Smooth muscle cell (in vitro differentiated cells): Measurements from ENCODE around the gene WFDC8. TPM values are rescaled to one million over a fixed set of nuclear protein-coding genes. Genes with fewer than 3 reads are reported as not detected.

Experiments used
- DNase-seq: peaks from one replicate; lab custom pipeline; 2025; ENCODE audit not compliant: unreplicated experiment; lab: John Stamatoyannopoulos, UW
- H2AFZ ChIP-seq: fragments of 200-600 bp; sonication (generic); 2 replicates; pipeline ENCODE4 v1.6.0; 2016; ENCODE audit warnings: antibody characterized with exemption, low read depth, mild to moderate bottlenecking
- H3F3A ChIP-seq: fragments of 200-600 bp; sonication (generic); 2 replicates; pipeline ENCODE4 v1.6.0; 2017; ENCODE audit warnings: antibody characterized with exemption, low read depth
- H3K27ac ChIP-seq: fragments of 200-600 bp; sonication (generic); 2 replicates; pipeline ENCODE4 v1.5.1; 2016; ENCODE audit warnings: low read depth, mild to moderate bottlenecking
- H3K27me3 ChIP-seq: fragments of 200-600 bp; sonication (generic); 2 replicates; pipeline ENCODE4 v1.6.1; 2016; ENCODE audit warnings: low read depth, mild to moderate bottlenecking
- H3K36me3 ChIP-seq: fragments of 200-600 bp; sonication (generic); 2 replicates; pipeline ENCODE4 v1.5.1; 2016; ENCODE audit warnings: low read depth
- H3K4me1 ChIP-seq: fragments of 200-600 bp; sonication (generic); 2 replicates; pipeline ENCODE4 v1.5.1; 2016; ENCODE audit warnings: low read depth
- H3K4me2 ChIP-seq: fragments of 200-600 bp; sonication (generic); 2 replicates; pipeline ENCODE4 v1.6.0; 2016; ENCODE audit warnings: mild to moderate bottlenecking
- H3K4me3 ChIP-seq: fragments of 200-600 bp; sonication (generic); 2 replicates; pipeline ENCODE4 v1.5.1; 2016; ENCODE audit warnings: mild to moderate bottlenecking
- H3K79me2 ChIP-seq: fragments of 200-600 bp; sonication (generic); 2 replicates; pipeline ENCODE4 v1.6.0; 2016; ENCODE audit warnings: low read depth, mild to moderate bottlenecking
- H3K9ac ChIP-seq: fragments of 200-600 bp; sonication (generic); 2 replicates; pipeline ENCODE4 v1.6.0; 2016; ENCODE audit warnings: low read depth
- H3K9me3 ChIP-seq: fragments of 200-600 bp; sonication (generic); replicated peaks from 2 replicates; pipeline ENCODE4 v1.5.1; 2016; ENCODE audit warnings: low read depth
- H4K20me1 ChIP-seq: fragments of 200-600 bp; sonication (generic); 2 replicates; pipeline ENCODE4 v1.6.0; 2016; ENCODE audit warnings: low read depth
- WGBS: methylation state at CpG from one replicate; pipeline ENCODE4 v1.1.7; 2016; ENCODE audit warnings: low lambda C conversion rate; 5-methylcytosine and 5-hydroxymethylcytosine counted together
- polyA plus RNA-seq: library from polyadenylated mRNA; unstranded; fragments of >200 nt; fragmentation: Nextera tagmentation; extraction: Ambion mirVana; gene quantifications from 2 replicates; pipeline ENCODE4 v1.2.1, GENCODE V29; 2016
- total RNA-seq: library from RNA; depleted of rRNA; stranded (reverse); fragments of >200 nt; gene quantifications from 2 replicates; pipeline ENCODE4 v1.2.3, GENCODE V29; 2014
- TF ChIP-seq, protein P1 (sequence below): fragments of 200-600 bp; sonication (generic); IDR thresholded peaks from 2 replicates; pipeline ENCODE4 v1.5.1; 2017; ENCODE audit warnings: borderline replicate concordance, mild to moderate bottlenecking, antibody characterized with exemption; ENCODE audit not compliant: insufficient read depth, poor library complexity, severe bottlenecking

The WFDC8 gene
- total and polyA plus RNA-seq, 2 experiments from 2014 or later: not detected

DNA sequence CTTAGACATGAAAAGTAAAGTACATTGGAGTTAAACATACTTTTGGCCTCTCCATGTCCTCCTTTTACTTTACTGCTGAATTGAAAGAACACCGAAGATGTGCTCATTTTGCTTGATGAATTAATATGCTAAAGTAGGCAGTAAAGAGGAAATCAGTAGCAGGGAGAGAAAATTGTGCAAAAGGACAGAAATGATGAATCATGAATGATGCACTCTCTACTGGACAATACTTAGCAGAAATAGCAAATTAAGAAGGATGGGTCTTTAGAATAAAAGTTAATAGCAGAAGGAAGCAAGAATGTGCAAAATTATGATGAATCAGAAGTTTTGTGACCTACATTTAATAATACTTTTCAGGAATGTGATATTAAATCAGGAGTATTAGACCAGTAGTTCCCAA is 55.3 kb downstream of the WFDC8 start:
- Histone ChIP-seq H4K20me1 (no peaks in the 10 kb centered on the region), H3K79me2 (no peaks in the 10 kb centered on the region), H3F3A (no peaks in the 10 kb centered on the region), H3K4me1 (no peaks in the 10 kb centered on the region), H3K4me3 (no peak overlapping the region), H3K36me3 (no peaks in the 10 kb centered on the region), H3K27ac (no peak overlapping the region), H3K9me3 (no peaks in the 10 kb centered on the region), H3K9ac (no peak overlapping the region), H3K27me3 (peaks cover 17% of the 10 kb centered on the region), H3K4me2 (no peak overlapping the region), H2AFZ (no peak overlapping the region)
- no peak for DNase-seq
- TF ChIP-seq, protein P1, sequence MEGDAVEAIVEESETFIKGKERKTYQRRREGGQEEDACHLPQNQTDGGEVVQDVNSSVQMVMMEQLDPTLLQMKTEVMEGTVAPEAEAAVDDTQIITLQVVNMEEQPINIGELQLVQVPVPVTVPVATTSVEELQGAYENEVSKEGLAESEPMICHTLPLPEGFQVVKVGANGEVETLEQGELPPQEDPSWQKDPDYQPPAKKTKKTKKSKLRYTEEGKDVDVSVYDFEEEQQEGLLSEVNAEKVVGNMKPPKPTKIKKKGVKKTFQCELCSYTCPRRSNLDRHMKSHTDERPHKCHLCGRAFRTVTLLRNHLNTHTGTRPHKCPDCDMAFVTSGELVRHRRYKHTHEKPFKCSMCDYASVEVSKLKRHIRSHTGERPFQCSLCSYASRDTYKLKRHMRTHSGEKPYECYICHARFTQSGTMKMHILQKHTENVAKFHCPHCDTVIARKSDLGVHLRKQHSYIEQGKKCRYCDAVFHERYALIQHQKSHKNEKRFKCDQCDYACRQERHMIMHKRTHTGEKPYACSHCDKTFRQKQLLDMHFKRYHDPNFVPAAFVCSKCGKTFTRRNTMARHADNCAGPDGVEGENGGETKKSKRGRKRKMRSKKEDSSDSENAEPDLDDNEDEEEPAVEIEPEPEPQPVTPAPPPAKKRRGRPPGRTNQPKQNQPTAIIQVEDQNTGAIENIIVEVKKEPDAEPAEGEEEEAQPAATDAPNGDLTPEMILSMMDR: no peak
- WGBS: 85% methylated on average over 1 of the region's 1 CpG

DNA sequence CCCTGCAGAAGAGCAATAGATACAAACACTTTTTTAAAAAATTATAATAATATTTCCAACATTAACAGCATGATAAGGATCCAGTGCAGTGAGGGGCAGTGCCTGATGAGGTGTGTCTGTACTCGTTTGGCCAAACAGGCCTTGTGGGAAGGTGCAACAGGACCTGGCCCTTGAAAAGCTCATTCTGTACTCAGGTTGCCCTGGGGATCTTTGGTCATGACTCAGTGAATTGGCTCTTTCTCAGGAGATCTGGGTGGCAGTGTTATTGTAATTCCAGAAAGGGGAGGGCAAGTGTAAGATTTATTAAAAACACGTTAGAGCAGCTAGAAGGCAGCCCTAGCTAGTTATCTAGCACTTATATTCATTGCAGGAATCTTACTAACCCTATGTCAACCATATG is 60.8 kb downstream of the WFDC8 start:
- H3K9me3 ChIP-seq: no peaks in the 10 kb centered on the region
- TF ChIP-seq, protein P1: no peak
- no peak overlapping the region for H3K9ac ChIP-seq
- no peaks in the 10 kb centered on the region for H3K79me2 ChIP-seq
- H3K36me3 ChIP-seq: no peaks in the 10 kb centered on the region
- H3F3A ChIP-seq: no peaks in the 10 kb centered on the region
- H3K4me1 ChIP-seq: no peaks in the 10 kb centered on the region
- peaks cover 14% of the 10 kb centered on the region for H3K27me3 ChIP-seq
- H3K4me3 ChIP-seq: no peak overlapping the region
- no peak overlapping the region for H3K27ac ChIP-seq
- no peak overlapping the region for H2AFZ ChIP-seq
- no peaks in the 10 kb centered on the region for H4K20me1 ChIP-seq
- 64% methylated on average over 2 of the region's 2 CpGs for WGBS
- DNase-seq: no peak
- no peak overlapping the region for H3K4me2 ChIP-seq

DNA sequence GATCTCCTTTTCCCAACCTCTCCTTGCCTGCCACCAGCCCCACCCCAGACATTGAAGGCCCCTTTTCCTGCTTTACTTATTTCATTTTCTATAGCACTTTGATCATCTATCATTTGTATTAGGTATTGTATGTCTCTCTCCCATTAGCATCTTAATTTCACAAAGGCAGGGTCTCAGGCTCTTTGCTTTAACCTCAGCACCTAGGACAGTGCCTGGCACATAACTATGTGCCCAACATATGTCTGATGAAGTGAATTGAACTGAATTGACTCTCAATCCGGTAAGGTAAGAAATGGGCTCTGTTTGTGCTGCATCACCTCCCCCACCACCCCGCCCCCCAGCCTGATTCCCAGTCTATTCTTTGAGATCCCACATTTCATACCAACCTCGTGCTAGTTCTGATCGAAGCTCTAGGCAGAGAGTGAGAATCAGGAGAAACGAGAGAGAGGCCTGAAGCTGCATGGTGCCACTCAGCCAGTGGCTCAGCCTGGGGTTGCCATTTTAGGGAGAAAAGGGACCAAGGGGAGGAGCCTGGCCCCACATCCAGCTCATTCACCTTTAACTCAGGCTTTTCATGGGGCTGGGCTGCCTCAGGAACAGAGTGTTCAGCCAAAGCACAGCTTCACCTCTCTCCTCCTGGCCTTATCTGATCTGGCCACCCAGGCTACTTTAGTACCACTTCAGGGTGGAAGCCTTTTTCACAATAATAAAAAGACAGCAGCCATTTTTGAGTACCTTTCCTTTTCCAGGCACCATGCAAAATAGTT is 63.8 kb downstream of the WFDC8 start, which contains the start of gene SPINT3:
SPINT3 (minus strand) TSS at position 476 of the 767 bp plus-strand sequence; CDS start at position 462, 14 bp downstream.
- Histone ChIP-seq H3K27me3 (peaks cover 17% of the 10 kb centered on the region), H3K4me1 (no peaks in the 10 kb centered on the region), H2AFZ (no peak within 1 kb of the TSS), H3K4me2 (no peak within 1 kb of the TSS), H3K27ac (no peak within 1 kb of the TSS), H3K79me2 (no peaks in the 10 kb centered on the region), H3F3A (no peaks in the 10 kb centered on the region), H3K36me3 (no peaks in the 10 kb centered on the region), H4K20me1 (no peaks in the 10 kb centered on the region), H3K4me3 (no peak within 1 kb of the TSS), H3K9me3 (no peaks in the 10 kb centered on the region), H3K9ac (no peak within 1 kb of the TSS)
- WGBS: 77% methylated on average over 5 of the region's 5 CpGs
- TF ChIP-seq, protein P1: no peak
- DNase-seq: no peak
